HG02623 (cell line): ENCODE results near the gene OR2K2.
"Not testable (repeated sequence)": the region's sequence is repeated elsewhere in the genome, so short reads cannot be mapped to it uniquely, and the experiment has no call there.

Source experiments
- ATAC-seq: cut with Tn5 transposase; IDR thresholded peaks from one replicate; pipeline ENCODE4 v1.9.1; 2021; ENCODE audit warnings: moderate library complexity; ENCODE audit not compliant: unreplicated experiment

Gene OR2K2

DNA sequence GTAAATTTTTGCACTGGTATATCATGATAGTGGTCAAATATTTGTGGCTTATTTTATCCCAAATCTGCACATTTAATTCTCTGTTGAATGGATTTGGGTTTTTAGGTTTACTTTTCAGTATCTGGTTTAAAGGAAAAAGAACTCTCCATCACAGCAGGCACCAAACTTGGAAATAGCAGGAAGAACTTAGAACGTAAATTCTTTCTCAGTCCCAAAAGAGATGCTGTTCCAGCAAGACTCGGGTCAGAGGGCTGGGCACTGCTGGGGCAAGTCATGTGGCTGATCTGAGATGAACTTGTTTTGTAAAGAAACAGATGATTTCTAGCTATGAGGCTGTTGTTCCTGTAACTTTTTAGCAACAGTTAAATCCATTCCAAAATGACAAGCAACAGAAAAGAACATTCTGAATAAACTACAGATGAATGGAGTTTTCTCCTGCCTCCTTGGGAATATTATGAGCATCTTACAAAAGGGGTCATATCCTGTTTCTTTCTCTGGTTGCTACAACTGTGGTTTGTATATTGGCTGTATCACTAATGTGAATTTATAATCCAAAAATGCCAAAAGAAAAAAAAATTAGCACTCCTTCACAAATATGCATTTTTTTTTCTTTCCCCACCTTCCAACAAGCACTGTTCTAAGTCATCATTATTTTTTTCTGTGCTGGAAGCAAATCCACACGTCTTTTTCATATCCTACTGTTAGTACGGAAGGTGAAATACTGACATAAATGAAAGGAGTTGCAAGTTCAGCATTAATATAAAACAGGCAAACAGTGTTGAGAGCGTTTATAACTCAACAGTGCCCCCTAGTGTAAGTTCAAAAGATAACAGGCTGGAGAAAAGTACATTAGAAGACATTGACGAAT lies 31.1 kb downstream of the OR2K2 start:
- no peak for ATAC-seq

DNA sequence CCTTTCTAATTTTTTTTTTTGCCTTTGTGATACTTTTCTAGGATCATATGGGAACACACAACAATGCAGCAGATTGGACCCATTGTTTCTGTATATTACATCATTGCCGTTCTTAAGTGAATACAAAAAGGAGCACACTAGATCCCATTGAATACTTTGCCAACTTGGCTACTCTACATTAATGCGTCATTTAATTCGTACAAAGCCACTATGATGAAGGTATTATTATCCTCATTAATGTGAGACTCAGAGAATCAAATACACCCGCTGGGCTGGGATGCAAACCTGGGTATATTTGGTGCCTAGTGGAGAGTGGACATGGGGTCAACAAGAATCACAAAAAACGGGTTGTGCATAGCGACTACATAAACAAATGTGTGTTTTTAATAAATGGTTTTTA lies 31.9 kb downstream of the OR2K2 start:
- no peak for ATAC-seq

DNA sequence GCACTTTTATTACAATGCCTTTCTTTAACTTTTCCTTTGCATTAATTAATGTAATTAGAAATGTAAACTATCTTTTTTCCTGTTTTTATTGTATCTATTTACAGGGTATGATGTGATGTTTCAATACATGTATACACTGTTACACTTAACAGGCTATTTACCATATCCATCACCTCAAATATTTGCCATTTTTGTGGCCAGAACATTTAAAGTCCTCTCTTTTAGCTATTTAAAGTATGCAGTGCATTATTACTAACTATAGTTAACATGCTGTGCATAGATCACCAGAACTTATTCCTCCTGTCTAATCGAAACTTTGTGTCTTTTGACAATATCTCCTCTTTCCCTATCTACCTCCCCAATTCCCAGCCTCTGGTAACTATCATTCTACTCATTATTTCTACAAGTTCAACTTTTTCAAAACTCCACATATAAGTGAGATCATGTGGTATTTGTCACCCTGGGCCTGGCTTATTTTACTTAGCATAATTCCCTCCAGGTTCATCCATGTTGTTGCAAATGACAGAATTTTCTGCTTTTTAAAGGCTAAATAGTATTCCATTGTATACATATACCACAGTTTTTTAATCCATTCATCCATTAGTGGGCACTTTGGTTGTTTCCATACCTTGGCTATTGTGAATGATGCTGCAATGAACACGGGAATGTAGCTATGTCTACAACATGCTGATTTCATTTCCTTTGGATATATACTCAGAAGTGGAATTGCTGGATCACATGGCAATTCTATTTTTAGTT lies 32.8 kb downstream of the OR2K2 start:
- no peak for ATAC-seq

DNA sequence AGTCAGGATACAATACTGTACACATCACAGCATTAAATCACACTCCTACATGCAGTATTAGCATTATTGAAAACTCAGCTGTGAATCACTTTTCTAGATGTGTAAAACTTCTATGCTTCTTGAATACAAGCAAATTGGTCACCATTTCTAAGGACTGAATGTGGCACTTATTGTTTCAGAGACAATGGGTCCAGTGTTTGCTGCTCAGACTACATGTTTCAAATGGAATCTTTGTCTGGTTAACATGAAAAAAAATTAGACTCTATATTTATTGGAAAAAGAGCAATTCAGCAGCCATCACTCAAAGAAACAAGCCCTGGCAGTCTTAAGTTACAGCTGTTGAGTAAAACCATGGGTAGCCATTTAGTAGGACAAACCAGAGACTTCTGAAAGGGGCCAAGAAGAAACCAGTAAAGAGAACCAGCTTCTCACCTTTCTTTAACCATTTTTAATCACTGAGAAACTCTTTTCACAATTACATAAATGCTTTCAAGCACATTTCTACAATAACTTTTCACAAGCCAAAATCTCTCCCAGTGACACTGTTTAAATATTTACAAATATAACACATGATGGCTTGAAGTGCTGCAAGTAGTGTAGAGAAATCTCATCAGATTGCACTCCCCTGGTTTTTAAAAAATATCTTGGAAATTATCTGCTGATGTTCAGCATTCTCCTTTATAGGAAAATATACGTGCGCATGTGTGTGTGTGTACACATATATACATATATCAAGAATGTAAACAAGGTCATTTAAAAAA lies 35.2 kb downstream of the OR2K2 start:
- no peak for ATAC-seq

DNA sequence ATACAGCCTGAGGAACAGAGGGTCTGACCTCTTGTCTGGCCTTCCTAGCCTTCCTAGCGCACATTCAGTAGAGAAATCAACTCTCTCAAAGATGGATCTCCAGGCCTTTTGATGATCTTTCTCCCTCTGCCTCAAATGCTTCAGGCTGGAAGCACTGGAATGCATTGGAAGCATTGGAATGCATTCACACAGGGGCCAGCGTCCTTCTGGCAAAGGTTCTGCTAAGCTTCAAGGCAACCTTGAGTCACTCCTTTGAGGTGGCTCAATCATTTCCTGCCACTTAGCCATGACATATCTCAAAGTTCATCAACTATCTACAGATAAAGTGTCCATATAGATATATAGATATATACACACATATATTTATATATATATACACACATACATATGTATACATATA lies 42.9 kb downstream of the OR2K2 start:
- no peak for ATAC-seq

DNA sequence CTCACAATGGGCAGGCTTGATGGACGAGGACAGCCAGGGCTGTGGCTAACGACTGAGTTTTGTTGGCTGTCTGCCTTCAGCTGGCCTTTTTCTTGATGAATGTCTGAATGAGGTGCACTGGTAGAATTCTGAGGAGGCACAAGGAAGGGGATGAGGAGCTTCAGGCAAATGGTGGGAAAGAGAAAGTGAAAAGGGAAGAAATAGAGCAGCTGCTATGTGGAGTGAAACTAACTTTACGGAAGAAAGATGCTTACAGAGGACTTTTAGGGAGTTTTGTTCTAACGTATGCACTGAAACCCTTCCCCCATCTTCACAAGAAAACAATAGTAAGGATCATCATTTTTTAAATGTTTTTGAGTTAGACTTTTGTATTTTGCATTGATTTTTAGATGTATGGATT lies 45.3 kb downstream of the OR2K2 start:
- ATAC-seq = no peak

DNA sequence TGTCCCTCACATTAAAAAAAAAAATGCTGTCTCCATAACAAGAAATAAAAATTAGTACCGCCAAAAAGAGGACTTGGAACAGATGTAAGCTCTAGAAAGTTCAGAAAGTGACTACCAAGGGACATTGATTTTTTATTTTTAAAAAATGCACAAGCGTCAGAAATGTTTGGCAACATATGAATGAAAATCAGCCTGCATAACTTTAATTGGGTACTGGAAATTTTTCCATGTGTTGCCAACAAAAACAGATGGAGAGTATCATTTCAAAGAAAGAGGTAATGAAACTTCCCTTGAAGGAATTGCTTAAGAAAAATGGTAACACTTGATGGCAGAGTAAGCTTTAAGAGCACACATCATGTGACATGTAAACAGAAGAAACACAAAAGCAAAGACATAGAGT lies 47.2 kb downstream of the OR2K2 start:
- no peak for ATAC-seq

DNA sequence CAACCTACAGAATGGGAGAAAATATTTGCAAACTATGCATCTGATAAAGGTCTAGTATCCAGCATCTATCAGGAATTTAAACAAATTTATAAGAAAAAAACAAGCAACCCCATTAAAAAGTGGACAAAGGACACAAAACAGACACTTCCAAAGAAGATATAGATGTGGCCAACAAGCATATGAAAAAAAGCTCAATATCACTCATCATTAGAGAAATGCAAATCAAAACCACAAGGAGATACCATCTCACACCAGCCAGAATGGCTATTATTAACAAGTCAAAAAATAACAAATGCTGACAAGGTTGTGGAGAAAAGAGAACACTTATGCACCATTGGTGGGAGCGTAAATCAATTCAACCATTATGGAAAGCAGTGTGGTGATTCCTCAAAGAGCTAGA lies 49.2 kb downstream of the OR2K2 start:
- ATAC-seq = not testable (repeated sequence)
